Upper lobe of left lung (tissue), 6 donors: ENCODE results near the gene PREX1. TPM values are rescaled to one million over a fixed set of nuclear protein-coding genes. Genes with fewer than 3 reads are reported as not detected.

ENCODE experiments used
- ATAC-seq, 2 donors: fragments of 200-7000 bp; cut with Tn5 transposase; one replicate each; pipeline ENCODE4 v1.9.1; 2022; ENCODE audit warnings: mild to moderate bottlenecking in 2 of 2, moderate library complexity in 2 of 2; ENCODE audit not compliant: low FRiP score in 2 of 2
- DNase-seq, 2 donors: peaks; one replicate each; pipeline ENCODE4 v3.0.0-alpha.2; 2019 to 2020
- H3K27ac ChIP-seq, 4 donors: fragments of 200-600 bp; sonication (generic); one replicate each; pipeline ENCODE4 v1.5.1; 2016 to 2019
- H3K27me3 ChIP-seq, 4 donors: fragments of 200-600 bp; sonication (generic); one replicate each; pipeline ENCODE4 v1.5.1; 2017 to 2019
- H3K36me3 ChIP-seq, 4 donors: fragments of 200-600 bp; sonication (generic); one replicate each; pipeline ENCODE4 v1.5.1; 2016 to 2019
- H3K4me1 ChIP-seq, 4 donors: fragments of 200-600 bp; sonication (generic); one replicate each; pipeline ENCODE4 v1.5.1; 2018 to 2019
- H3K4me3 ChIP-seq, 4 donors: fragments of 200-600 bp; sonication (generic); one replicate each; pipeline ENCODE4 v1.5.1; 2017 to 2019; ENCODE audit warnings: mild to moderate bottlenecking in 2 of 4, moderate library complexity in 1 of 4
- H3K9me3 ChIP-seq, 4 donors: fragments of 200-600 bp; sonication (generic); one replicate each; pipeline ENCODE4 v1.5.1; 2018 to 2019
- EP300 ChIP-seq, 4 donors: sonication (generic); formaldehyde crosslinking; IDR thresholded peaks; one replicate each; pipeline ENCODE4 v1.5.1; 2017; ENCODE audit warnings: antibody characterized with exemption in 4 of 4, control low read depth in 2 of 4
- POLR2A ChIP-seq, 4 donors: fragments of 450-650 bp; IDR thresholded peaks; one replicate each; pipeline ENCODE4 v1.5.1; 2016 to 2017; ENCODE audit warnings: antibody characterized with exemption in 4 of 4, mild to moderate bottlenecking in 2 of 4
- POLR2AphosphoS5 ChIP-seq, 2 donors: sonication (generic); formaldehyde crosslinking; IDR thresholded peaks; one replicate each; pipeline ENCODE4 v1.5.1; 2017; ENCODE audit warnings: antibody characterized with exemption in 2 of 2
- WGBS, 2 donors: methylation state at CpG; one replicate each; pipeline ENCODE4 v1.1.5; 2017 to 2018; 5-methylcytosine and 5-hydroxymethylcytosine counted together
- total RNA-seq, 6 donors: library from RNA; depleted of rRNA in 4 of 6; stranded (reverse); fragments of >200 nt in 4 of 6; gene quantifications; one replicate each; pipeline versions ENCODE4 v1.1.0 to v1.2.1, GENCODE V29; 2016 to 2021
- TF ChIP-seq, protein P1 (sequence below), 6 experiments: fragments of 450-650 bp in 4 of 6; fragments of 200-600 bp in 2 of 6; sonication (generic) in 2 of 6; IDR thresholded peaks; one replicate each; pipeline ENCODE4 v1.5.1; 2016 to 2019; ENCODE audit warnings: antibody characterized with exemption in 6 of 6
- donor health status: DM: no; HTN: no; CAD: no; lungs with moderate emphysema.
- donor health status: DM: no; HTN: yes; CAD: no; lungs with severe emphysema.

PREX1 gene
- total RNA-seq, 6 donors from 2014 or later: 42.8 to 177 (median 74.6) TPM

DNA sequence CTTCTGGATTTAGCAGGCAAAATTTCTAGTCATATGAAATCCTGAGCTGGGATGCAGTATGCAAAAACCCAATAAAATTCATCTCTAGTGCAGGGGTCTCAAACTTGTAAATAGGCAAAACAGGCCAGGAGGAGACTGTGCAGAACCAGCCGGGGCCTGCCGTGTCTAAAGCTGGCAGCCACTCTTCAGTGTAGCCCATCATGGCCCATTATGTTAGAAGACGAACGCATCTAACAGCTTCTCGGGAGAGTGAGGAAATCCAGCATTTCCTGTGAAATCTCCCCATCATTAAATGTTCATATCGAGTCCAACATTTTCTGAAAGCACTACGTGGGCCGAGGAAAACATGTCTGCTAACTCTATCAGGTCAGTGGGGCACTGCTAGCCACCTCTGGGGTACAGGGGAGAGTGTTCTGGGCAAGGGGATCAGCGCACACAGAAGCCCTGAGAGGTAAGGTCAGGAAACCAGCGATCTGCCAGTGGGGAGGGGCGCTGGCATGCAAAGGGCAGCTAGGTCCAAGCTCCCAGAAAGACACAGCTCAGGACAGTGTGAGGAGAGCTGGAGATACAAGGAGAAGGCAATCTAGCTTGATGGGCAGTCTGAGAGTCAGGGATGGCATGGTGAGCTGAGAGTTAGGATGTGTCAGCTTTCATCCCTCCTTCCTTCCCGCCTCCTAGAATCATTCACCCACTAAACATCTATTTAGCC, 144.2 kb downstream of the PREX1 start:
- ATAC-seq: no peak
- Histone ChIP-seq H3K4me1 (peaks cover 60 to 69% (median 68%) of the 10 kb centered on the region in 4 donors), H3K4me3 (no peak overlapping the region), H3K36me3 (peaks cover 0 to 60% (median 27%) of the 10 kb centered on the region in 4 donors), H3K27me3 (no peaks in the 10 kb centered on the region), H3K9me3 (no peaks in the 10 kb centered on the region), H3K27ac (peak overlapping the region; percentile 38 to 81 (median 64))
- no peak for DNase-seq
- TF ChIP-seq, protein P1, sequence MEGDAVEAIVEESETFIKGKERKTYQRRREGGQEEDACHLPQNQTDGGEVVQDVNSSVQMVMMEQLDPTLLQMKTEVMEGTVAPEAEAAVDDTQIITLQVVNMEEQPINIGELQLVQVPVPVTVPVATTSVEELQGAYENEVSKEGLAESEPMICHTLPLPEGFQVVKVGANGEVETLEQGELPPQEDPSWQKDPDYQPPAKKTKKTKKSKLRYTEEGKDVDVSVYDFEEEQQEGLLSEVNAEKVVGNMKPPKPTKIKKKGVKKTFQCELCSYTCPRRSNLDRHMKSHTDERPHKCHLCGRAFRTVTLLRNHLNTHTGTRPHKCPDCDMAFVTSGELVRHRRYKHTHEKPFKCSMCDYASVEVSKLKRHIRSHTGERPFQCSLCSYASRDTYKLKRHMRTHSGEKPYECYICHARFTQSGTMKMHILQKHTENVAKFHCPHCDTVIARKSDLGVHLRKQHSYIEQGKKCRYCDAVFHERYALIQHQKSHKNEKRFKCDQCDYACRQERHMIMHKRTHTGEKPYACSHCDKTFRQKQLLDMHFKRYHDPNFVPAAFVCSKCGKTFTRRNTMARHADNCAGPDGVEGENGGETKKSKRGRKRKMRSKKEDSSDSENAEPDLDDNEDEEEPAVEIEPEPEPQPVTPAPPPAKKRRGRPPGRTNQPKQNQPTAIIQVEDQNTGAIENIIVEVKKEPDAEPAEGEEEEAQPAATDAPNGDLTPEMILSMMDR (IDR thresholded peaks at IDR 0.05): no peak
- TF ChIP-seq EP300 (IDR thresholded peaks at IDR 0.05): no peak
- 64 to 70% methylated on average over 12 of the region's 12 CpGs for WGBS, 2 donors

DNA sequence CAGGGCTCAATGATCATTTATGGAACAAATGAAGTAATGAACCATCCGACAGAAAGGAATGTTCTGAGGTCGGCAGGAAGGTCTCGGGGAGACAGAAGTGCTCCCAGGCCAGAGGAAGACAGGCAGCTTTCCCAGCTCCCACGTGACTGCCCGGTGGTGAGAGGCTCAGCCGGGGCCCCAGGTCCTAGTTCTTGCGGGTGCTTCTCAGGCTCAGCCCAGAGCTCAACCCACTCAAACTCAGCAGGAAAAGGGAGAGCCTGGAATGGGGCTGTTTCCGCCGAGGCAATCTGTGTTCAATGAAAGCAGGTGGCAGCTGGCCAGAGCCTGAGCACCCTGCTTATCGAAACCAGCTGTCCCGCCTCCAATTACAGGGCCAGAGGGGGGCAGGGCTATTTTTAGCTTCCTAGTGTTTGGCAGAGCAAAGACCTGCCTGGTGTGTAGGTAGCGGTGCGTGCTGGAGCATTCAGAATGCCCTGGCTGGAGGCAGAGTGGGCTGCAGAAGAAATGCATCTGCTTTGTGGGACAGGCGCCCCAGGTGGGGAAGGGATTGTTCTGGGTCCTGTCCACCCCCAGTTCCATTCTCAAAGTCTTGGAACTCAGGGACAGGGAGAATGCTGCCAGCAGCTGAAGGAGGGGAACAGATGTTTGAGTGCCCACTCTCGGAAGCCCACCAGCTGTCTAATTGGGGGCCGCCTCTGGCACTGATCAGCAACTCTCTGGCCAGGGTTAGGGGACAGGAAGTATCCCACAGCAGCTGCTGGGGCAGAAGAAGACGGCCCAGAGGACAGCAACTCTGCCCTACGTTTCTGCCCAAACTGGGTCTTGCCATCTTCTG, 145.1 kb downstream of the PREX1 start:
- TF ChIP-seq POLR2AphosphoS5 (IDR thresholded peaks at IDR 0.05) (peak in 1 of 2 donors; percentile 61), EP300 (IDR thresholded peaks at IDR 0.05) (no peak), POLR2A (IDR thresholded peaks at IDR 0.05) (peak in 1 of 4 donors; percentile 24)
- TF ChIP-seq, protein P1 (IDR thresholded peaks at IDR 0.05): no peak
- Histone ChIP-seq H3K36me3 (peaks cover 0 to 60% (median 29%) of the 10 kb centered on the region in 4 donors), H3K4me1 (peaks cover 60 to 62% (median 60%) of the 10 kb centered on the region in 4 donors), H3K27me3 (no peaks in the 10 kb centered on the region), H3K9me3 (no peaks in the 10 kb centered on the region), H3K27ac (peak overlapping the region; percentile 38 to 81 (median 58)), H3K4me3 (no peak overlapping the region)
- DNase-seq: peak; percentile 79 to 94
- WGBS, 2 donors: 27 to 31% methylated on average over 13 to 18 of the region's 18 CpGs
- peak; percentile 74 to 77 for ATAC-seq

DNA sequence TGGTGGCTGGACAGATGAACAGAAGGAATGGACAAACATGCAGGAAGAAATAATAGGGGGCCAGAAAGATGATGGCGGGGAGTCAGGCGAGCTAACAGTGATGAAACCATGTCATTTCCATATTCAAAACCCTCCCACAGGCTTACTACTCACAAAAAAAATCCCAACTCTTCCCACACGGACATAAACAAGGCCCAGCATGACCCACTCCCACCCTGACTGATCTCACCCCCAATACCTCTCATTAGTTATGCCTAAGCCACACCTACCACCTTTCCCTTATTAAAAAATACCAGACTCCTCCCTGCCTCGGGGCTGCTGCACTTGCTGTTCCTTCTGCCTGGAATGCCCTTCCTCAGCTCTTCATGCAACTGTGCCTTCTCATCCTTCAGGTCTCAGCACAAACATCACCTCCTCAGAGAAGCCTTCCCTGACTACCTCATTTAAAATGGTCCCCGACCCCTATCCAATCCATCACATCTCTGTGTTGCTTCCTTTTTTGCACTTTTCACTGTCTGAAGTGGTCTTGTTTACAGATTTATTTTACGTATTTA, 145.8 kb downstream of the PREX1 start:
- Histone ChIP-seq H3K4me1 (peaks cover 52 to 54% (median 52%) of the 10 kb centered on the region in 4 donors), H3K36me3 (peaks cover 0 to 62% (median 34%) of the 10 kb centered on the region in 4 donors), H3K4me3 (no peak overlapping the region), H3K27me3 (no peaks in the 10 kb centered on the region), H3K9me3 (no peaks in the 10 kb centered on the region), H3K27ac (peak overlapping the region in 3 of 4 donors; percentile 45 to 81 (median 71))
- WGBS, 2 donors: 69 to 72% methylated on average over 6 of the region's 6 CpGs
- ATAC-seq (no peak), DNase-seq (no peak)
- TF ChIP-seq, protein P1 (IDR thresholded peaks at IDR 0.05): no peak

DNA sequence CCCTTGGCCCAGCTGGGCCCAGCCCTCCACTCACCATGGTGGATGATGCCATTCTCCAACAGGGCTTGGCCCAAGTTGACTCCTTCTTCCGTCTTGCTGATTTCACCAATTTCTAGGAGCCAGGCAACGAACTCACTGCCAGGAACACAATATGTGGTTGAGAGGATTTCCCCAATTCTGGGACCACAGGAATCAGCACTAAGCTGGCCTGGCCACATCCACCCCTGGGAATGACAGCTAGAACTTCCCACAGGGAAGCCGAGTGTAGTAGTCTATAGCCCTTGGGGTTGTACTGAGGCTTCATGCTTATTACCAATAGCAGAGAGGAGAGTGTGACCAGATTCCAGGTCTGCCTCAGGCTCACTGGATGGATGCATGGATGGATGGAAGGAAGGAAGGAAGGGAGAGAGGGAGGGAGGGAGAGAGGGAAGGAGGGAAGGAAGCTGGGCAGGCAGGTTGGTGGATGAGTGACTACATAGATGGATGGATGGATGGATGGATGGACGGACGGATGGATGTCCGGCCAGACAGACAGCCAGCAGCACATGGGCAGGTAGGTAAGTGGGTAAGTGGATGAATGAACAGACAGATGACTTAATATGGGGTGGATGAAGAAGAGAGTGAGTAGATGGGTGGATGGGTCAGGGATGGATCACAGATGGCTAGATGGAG, 146.5 kb downstream of the PREX1 start:
- WGBS, 2 donors: 77 to 84% methylated on average over 6 of the region's 6 CpGs
- TF ChIP-seq, protein P1 (IDR thresholded peaks at IDR 0.05): no peak
- TF ChIP-seq EP300 (IDR thresholded peaks at IDR 0.05): no peak
- TF ChIP-seq POLR2A (IDR thresholded peaks at IDR 0.05): no peak
- no peak for TF ChIP-seq POLR2AphosphoS5 (IDR thresholded peaks at IDR 0.05)
- Histone ChIP-seq H3K27me3 (no peaks in the 10 kb centered on the region), H3K36me3 (peaks cover 6 to 68% (median 40%) of the 10 kb centered on the region in 4 donors), H3K4me3 (no peak overlapping the region), H3K4me1 (peaks cover 46 to 48% (median 46%) of the 10 kb centered on the region in 4 donors), H3K27ac (peak overlapping the region in 2 of 4 donors; percentile 71 to 81), H3K9me3 (no peaks in the 10 kb centered on the region)
- DNase-seq: no peak
- no peak for ATAC-seq
